ENCODE data around the gene OR8B4.
"Not testable (repeated sequence)": the region's sequence is repeated elsewhere in the genome, so short reads cannot be mapped to it uniquely, and the experiment has no call there.

Gene OR8B4

GRCh38 chr11:124424384-124424921 lies at the start of gene OR8B4:
Gene OR8B4 (minus strand): TSS chr11:124424871. CDS start chr11:124424871, 0 bp downstream.
- DNase-seq (ENCODE audit: low spot score) = no peak

DNA sequence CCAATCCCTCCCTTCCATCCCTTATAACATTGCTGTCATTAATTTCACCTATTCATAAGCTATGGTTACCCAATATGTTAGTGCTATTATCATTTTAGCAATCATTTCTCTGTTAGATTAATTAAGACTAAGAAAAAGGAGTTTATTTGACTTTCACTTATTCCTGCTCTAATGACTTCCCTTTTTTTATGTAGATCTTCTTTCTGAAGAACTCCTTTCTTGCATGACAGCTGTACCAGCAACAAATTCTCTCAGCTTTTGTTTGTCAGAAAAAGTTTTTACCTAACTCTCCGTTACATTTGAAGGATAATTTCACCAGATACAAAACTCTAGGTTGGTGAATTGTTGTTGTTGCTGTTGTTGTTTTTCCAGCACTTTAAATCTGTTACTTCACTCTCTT lies 49.4 kb upstream of the OR8B4 start:
- no peak for DNase-seq (ENCODE audit: low spot score)

DNA sequence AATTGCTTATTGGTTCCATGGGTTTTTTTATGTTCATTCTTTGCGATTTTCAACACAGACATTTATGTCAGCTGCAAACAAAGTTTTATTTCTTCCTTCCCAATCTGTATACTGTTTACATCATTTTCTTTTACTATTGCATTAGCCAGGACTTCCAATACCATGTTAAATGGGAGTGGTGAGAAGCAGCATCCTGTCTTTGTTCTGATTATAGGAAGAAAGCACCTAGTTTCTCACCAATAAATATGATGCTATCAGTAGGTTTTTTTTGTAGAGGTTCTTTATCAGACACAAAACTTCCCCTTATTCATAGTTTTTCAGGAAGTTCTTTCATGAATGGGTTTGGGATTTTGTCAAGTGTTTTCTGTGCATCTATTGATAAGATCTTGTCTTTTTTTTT lies 48.8 kb upstream of the OR8B4 start:
- no peak for DNase-seq (ENCODE audit: low spot score)

DNA sequence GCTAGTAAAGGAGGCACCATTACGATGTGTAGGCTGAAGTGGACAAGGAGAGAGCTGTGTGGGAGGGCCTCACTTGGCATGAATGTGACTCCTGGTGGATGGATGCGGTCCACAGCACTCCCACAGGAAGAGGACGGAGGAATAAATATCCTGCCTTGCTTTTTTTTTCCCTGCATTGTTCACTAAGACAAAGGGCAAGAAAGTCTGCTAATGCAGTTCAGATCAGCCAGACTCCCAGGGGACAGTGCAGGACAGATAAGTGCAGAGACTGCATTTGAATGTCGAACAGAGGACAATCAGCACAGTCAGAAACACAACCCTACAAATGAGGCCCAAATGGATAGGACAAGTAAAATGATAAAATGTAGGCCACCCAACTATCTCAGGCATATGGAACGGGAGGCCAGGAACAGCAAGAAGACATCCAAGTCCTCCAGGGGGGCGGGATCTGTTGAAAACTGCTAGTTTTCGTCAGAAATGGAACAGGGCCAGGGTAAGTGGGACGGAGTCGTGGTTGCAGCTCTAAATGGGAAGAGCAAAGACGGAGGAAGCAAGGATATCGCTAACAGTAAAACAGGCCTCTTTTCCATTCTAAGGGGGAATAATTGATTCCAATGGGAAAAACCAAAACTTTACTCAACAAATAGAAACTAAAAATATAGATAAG lies 46.0 kb upstream of the OR8B4 start:
- DNase-seq (ENCODE audit: low spot score) = no peak

GRCh38 chr11:124467381-124467927 lies 42.8 kb upstream of the OR8B4 start:
- no peak for DNase-seq (ENCODE audit: low spot score)

GRCh38 chr11:124465368-124465767 lies 40.7 kb upstream of the OR8B4 start:
- no peak for DNase-seq (ENCODE audit: low spot score)

- no peak for DNase-seq (ENCODE audit: low spot score)
Measured at GRCh38 chr11:124463990-124464389, 39.3 kb upstream of the OR8B4 start.

- no peak for DNase-seq (ENCODE audit: low spot score)
Measured at GRCh38 chr11:124463324-124463723, 38.7 kb upstream of the OR8B4 start.

- DNase-seq (ENCODE audit: low spot score) = no peak
Measured at GRCh38 chr11:124460459-124460858, 35.8 kb upstream of the OR8B4 start.

- DNase-seq (ENCODE audit: low spot score) = not testable (repeated sequence)
Measured at GRCh38 chr11:124459379-124459778, 34.7 kb upstream of the OR8B4 start.

DNA sequence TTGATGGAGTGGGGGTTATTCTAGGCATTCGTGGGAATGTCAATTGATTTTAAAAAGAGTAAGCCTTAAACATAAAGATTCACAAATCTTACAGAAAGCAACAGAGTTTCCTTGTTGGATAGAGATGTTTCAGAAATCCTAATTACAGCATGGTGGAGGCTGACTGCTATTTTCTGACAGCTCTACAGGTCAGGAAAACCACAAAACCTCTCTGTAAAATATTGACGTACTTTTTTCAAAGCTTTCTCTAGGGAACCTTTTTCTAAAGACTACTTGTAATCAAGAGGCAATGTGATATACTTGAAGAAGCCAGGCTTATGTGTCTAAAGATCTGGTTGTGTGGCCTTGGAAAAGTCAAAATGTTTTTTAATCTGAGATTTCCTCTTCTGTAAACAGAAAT lies 29.9 kb upstream of the OR8B4 start:
- DNase-seq (ENCODE audit: low spot score) = no peak

DNA sequence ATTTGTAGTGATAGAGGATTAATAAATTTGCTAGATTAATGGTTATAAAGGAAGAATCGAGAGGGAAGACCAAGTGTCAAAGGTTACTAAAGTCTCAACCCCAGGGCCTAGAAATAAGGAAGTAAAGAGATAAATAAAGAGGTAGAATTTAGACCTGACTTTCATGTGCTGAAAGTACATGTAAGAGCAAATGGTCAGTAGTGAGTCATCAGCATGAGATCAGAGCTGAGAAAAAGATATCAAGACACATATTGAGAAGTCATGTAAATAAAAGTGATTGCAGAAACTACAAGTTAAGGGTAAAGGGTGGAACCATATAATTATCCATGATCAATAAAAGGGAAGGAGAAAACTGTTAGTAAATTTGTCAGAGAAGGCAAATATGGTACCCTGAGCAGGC lies 22.2 kb upstream of the OR8B4 start:
- DNase-seq (ENCODE audit: low spot score) = no peak

- no peak for DNase-seq (ENCODE audit: low spot score)
Measured at GRCh38 chr11:124445646-124446150, 21.0 kb upstream of the OR8B4 start, which contains the start of gene OR8B8. Gene OR8B8 (minus strand): TSS chr11:124445696. CDS start chr11:124441085, 4,611 bp downstream.

DNA sequence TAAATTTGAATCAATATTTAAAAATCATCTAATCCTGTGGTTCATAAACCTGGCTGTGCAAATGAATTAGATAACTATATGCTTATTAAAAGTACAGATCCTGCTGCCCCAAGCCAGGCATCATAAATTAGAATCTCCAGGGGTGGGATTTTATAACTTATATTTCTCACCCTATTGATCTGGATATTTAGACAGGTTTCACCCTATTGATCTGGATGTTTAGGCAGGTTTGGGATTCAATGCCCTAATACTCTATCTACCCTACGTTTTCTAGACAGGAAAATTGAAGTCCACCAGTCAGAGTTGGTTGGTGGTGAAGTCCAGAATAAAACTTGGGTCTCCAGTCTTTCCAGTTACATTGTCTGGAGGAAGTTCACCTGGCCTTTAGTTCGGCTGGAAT lies 18.2 kb upstream of the OR8B4 start:
- DNase-seq (ENCODE audit: low spot score) = no peak

GRCh38 chr11:124442442-124442841 lies 17.8 kb upstream of the OR8B4 start:
- no peak for DNase-seq (ENCODE audit: low spot score)

DNA sequence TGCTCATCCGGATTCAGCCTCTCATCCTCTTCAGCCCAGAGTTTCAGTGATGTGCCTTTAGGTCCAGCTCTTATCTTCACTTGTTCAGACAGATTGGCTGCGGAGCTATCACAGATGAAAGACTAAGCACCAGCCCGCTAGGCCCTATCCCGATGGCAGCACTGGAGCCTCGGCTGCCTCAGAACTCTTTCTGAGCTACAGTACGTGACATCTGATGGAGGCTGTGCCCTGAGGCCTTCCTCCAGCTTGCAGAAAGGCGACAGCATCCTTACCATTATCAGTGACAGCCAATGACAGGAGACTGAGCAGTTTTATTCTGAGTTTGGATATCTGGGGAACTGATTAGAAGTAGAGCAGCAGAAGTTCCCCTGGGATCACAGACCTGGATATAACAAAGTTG lies 16.8 kb upstream of the OR8B4 start:
- DNase-seq (ENCODE audit: low spot score) = no peak

- no peak for DNase-seq (ENCODE audit: low spot score)
Measured at GRCh38 chr11:124441081-124441480, 16.4 kb upstream of the OR8B4 start.

- no peak for DNase-seq (ENCODE audit: low spot score)
Measured at GRCh38 chr11:124440608-124441007, 15.9 kb upstream of the OR8B4 start.

GRCh38 chr11:124434699-124435098 lies 10.0 kb upstream of the OR8B4 start:
- no peak for DNase-seq (ENCODE audit: low spot score)

- no peak for DNase-seq (ENCODE audit: low spot score)
Measured at GRCh38 chr11:124429599-124429998, 4.9 kb upstream of the OR8B4 start.

DNA sequence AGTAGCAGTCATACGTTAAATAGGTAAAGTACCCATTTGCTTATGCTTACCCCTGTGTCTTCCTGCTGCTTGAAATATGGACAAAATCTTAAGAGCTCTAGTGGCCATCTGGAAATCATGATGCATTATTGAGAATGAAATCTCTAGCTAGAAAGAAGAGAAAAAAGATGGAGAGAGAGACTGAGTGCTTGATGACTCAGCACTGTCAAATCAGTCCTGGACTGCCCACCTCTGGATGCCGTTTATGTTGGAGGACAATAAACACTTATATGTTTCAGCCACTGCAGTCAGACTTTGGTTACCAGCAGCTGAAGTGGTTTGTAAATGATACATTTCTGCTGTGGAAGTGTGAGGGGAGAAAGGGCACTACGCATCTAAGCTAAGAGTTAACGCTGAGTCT lies 3.6 kb downstream of the OR8B4 start:
- DNase-seq (ENCODE audit: low spot score) = no peak

DNA sequence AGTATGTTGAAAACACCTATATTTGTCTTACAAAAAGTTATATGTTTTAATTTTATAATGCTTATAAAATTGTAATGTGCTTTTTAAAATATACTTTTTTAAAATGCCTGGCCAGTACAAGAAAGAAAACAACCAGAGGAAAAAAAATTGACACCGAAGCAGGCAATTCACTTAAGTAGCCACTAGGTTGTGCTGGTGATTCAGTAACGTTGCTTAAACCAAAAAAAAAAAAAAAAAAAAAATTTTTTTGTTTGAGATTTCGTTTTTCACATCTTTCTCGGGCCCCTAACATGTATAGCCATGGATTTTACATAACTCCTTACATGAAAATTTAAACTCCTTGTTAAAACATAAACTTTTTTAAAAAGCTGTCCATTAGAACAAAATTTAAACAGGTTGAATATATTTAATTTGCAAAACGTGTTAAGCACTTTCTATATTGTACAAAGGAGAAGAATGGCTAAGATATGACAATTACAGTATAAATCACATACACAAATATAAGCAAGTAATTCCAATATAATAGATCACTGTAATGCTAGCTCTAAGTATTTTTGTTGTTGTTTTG lies 9.2 kb downstream of the OR8B4 start:
- DNase-seq (ENCODE audit: low spot score) = peak; percentile 15

DNA sequence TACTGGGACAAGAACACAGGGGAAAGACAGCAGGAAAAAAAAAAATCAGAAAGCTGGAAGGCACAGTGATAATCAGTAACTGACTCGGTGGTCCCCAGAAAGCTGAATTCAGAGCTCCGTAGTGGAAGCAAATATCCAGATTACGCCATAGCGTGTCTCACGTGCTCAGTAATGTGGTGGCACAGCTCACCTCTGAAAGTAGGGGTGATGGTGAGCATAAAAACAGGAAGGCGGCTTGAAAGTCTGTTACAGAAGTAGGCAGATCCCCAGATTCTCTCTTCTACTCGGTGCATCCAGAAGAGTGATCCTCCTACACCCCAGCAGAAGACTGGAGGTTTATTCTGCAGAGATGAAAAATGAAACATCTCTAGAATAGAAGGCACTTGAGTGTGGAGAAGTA lies 14.8 kb downstream of the OR8B4 start:
- no peak for DNase-seq (ENCODE audit: low spot score)

Data from hepatic stellate cell (primary cell).